Astrocyte (in vitro differentiated cells and primary cell): ENCODE data around the gene GRM4. TPM values are rescaled to one million over a fixed set of nuclear protein-coding genes. Genes with fewer than 3 reads are reported as not detected.

Experiments
- DNase-seq: peaks from one replicate; pipeline ENCODE4 v3.0.0-alpha.2; 2010; ENCODE audit warnings: low read depth
- FAIRE-seq: peaks from 2 replicates; lab custom pipeline; 2011; peaks lifted over from hg19 to GRCh38; lab: Jason Lieb, UNC
- H2AFZ ChIP-seq: 2 replicates; pipeline ENCODE4 v1.6.0; 2012; ENCODE audit warnings: low read depth, low read length, inconsistent platforms
- H3K27ac ChIP-seq: 2 replicates; pipeline ENCODE4 v1.5.1; 2011; ENCODE audit warnings: low read depth, low read length, inconsistent platforms
- H3K27me3 ChIP-seq: 2 replicates; pipeline ENCODE4 v1.6.0; 2011; ENCODE audit warnings: low read length, inconsistent platforms; ENCODE audit not compliant: insufficient read depth
- H3K36me3 ChIP-seq: 2 replicates; pipeline ENCODE4 v1.5.1; 2011; ENCODE audit warnings: low read length, inconsistent platforms; ENCODE audit not compliant: insufficient read depth
- H3K4me1 ChIP-seq: 2 replicates; pipeline ENCODE4 v1.5.1; 2011; ENCODE audit warnings: low read length, inconsistent platforms; ENCODE audit not compliant: insufficient read depth
- H3K4me2 ChIP-seq: 2 replicates; pipeline ENCODE4 v1.6.0; 2012; ENCODE audit warnings: low read length, inconsistent platforms
- H3K4me3 ChIP-seq: 2 replicates; pipeline ENCODE4 v1.5.1; 2011; ENCODE audit warnings: low read depth, mild to moderate bottlenecking, low read length, inconsistent platforms; ENCODE audit not compliant: insufficient read depth
- H3K79me2 ChIP-seq: 2 replicates; pipeline ENCODE4 v1.6.0; 2012; ENCODE audit warnings: mild to moderate bottlenecking, low read length, inconsistent platforms; ENCODE audit not compliant: insufficient read depth
- H3K9ac ChIP-seq: 2 replicates; pipeline ENCODE4 v1.6.0; 2012; ENCODE audit warnings: mild to moderate bottlenecking, low read length, inconsistent platforms
- H3K9me3 ChIP-seq: 2 replicates; pipeline ENCODE4 v1.5.1; 2012; ENCODE audit warnings: low read depth, mild to moderate bottlenecking, low read length, inconsistent platforms; ENCODE audit not compliant: insufficient read depth
- H4K20me1 ChIP-seq: 2 replicates; pipeline ENCODE4 v1.6.0; 2012; ENCODE audit warnings: low read length, inconsistent platforms; ENCODE audit not compliant: insufficient read depth
- H3K27ac Mint-ChIP-seq: one replicate; pipeline ENCODE4 v1.8.0; 2021; ENCODE audit warnings: mild to moderate bottlenecking, mixed read lengths; ENCODE audit not compliant: unreplicated experiment
- H3K27me3 Mint-ChIP-seq: one replicate; pipeline ENCODE4 v1.8.0; 2021; ENCODE audit warnings: low read depth, mixed read lengths; ENCODE audit not compliant: unreplicated experiment
- H3K36me3 Mint-ChIP-seq: one replicate; pipeline ENCODE4 v1.8.0; 2021; ENCODE audit warnings: low read depth, mixed read lengths; ENCODE audit not compliant: unreplicated experiment
- H3K4me1 Mint-ChIP-seq: one replicate; pipeline ENCODE4 v1.8.0; 2021; ENCODE audit warnings: low read depth, mixed read lengths; ENCODE audit not compliant: unreplicated experiment
- H3K4me3 Mint-ChIP-seq: one replicate; pipeline ENCODE4 v1.8.0; 2021; ENCODE audit warnings: mild to moderate bottlenecking, moderate library complexity, mixed read lengths; ENCODE audit not compliant: unreplicated experiment
- H3K9me3 Mint-ChIP-seq: one replicate; pipeline ENCODE4 v1.8.0; 2021; ENCODE audit warnings: mild to moderate bottlenecking, mixed read lengths; ENCODE audit not compliant: unreplicated experiment
- CTCF ChIP-seq: IDR thresholded peaks from 2 replicates; pipeline ENCODE4 v1.5.1; 2011; ENCODE audit warnings: low read depth, mild to moderate bottlenecking, inconsistent platforms, low read length, moderate library complexity; ENCODE audit not compliant: insufficient read depth
- EZH2 ChIP-seq: IDR thresholded peaks from 2 replicates; pipeline ENCODE4 v1.6.1; 2012; ENCODE audit warnings: mild to moderate bottlenecking, low read length, inconsistent platforms; ENCODE audit not compliant: insufficient read depth
- total RNA-seq: library from RNA; stranded (reverse); gene quantifications from 2 replicates; pipeline ENCODE4 v1.2.1, GENCODE V29; 2021

Gene GRM4
- total RNA-seq, 1 donor from 2014 or later = 0.30 TPM

GRCh38 chr6:34138914-34139510, 6.9 kb downstream of the GRM4 start:
- TF ChIP-seq EZH2 = no peak
- no peak for TF ChIP-seq CTCF
- Mint-ChIP-seq H3K36me3 (peaks cover 3% of the 10 kb centered on the region), H3K4me3 (no peak overlapping the region), H3K4me1 (no peaks in the 10 kb centered on the region), H3K9me3 (no peaks in the 10 kb centered on the region), H3K27ac (peak overlapping the region; percentile 38), H3K27me3 (peaks cover 78% of the 10 kb centered on the region)
- Histone ChIP-seq H3K9ac (no peak overlapping the region), H2AFZ (no peak overlapping the region), H4K20me1 (peaks cover 3% of the 10 kb centered on the region), H3K36me3 (no peaks in the 10 kb centered on the region), H3K4me1 (peaks cover 3% of the 10 kb centered on the region), H3K79me2 (no peaks in the 10 kb centered on the region), H3K4me2 (no peak overlapping the region), H3K27me3 (peaks cover 62% of the 10 kb centered on the region), H3K4me3 (no peak overlapping the region), H3K27ac (no peak overlapping the region), H3K9me3 (no peaks in the 10 kb centered on the region)
- DNase-seq = no peak
- FAIRE-seq = no peak

- DNase-seq = no peak
- Histone ChIP-seq H3K9me3 (no peaks in the 10 kb centered on the region), H3K4me1 (no peaks in the 10 kb centered on the region), H3K27ac (no peak overlapping the region), H4K20me1 (no peaks in the 10 kb centered on the region), H3K36me3 (no peaks in the 10 kb centered on the region), H3K4me2 (no peak overlapping the region), H3K9ac (no peak overlapping the region), H3K79me2 (no peaks in the 10 kb centered on the region), H3K4me3 (no peak overlapping the region), H2AFZ (no peak overlapping the region), H3K27me3 (peaks cover 59% of the 10 kb centered on the region)
- no peak overlapping the region for H3K4me3 Mint-ChIP-seq
- H3K27ac Mint-ChIP-seq = no peak overlapping the region
- H3K27me3 Mint-ChIP-seq = peaks cover 81% of the 10 kb centered on the region
- peaks cover 3% of the 10 kb centered on the region for H3K36me3 Mint-ChIP-seq
- FAIRE-seq = no peak
- TF ChIP-seq EZH2 (no peak), CTCF (no peak)
- no peaks in the 10 kb centered on the region for H3K4me1 Mint-ChIP-seq
- H3K9me3 Mint-ChIP-seq = no peaks in the 10 kb centered on the region
Measured at GRCh38 chr6:34138191-34138590, 7.7 kb downstream of the GRM4 start.

- FAIRE-seq = no peak
- H3K4me3 ChIP-seq = no peak overlapping the region
- H3K9me3 ChIP-seq = no peaks in the 10 kb centered on the region
- H2AFZ ChIP-seq = no peak overlapping the region
- no peak overlapping the region for H3K9ac ChIP-seq
- Mint-ChIP-seq H3K9me3 (no peaks in the 10 kb centered on the region), H3K36me3 (peaks cover 3% of the 10 kb centered on the region), H3K4me3 (no peak overlapping the region), H3K27ac (no peak overlapping the region), H3K4me1 (peaks cover 4% of the 10 kb centered on the region), H3K27me3 (peaks cover 69% of the 10 kb centered on the region)
- H3K36me3 ChIP-seq = no peaks in the 10 kb centered on the region
- H3K4me2 ChIP-seq = no peak overlapping the region
- no peak for DNase-seq
- H3K4me1 ChIP-seq = no peaks in the 10 kb centered on the region
- TF ChIP-seq CTCF = no peak
- no peak for TF ChIP-seq EZH2
- no peak overlapping the region for H3K27ac ChIP-seq
- no peaks in the 10 kb centered on the region for H4K20me1 ChIP-seq
- peaks cover 37% of the 10 kb centered on the region for H3K27me3 ChIP-seq
- no peaks in the 10 kb centered on the region for H3K79me2 ChIP-seq
Measured at GRCh38 chr6:34135541-34135940, 10.3 kb downstream of the GRM4 start.
